Parathyroid adenoma (tissue), 2 donors: ENCODE measurements around the gene NCBP2.

Experiments
- H2AFZ ChIP-seq: fragments of 300-600 bp; sonication (generic); one replicate; pipeline ENCODE4 v1.7.0; 2017; ENCODE audit warnings: antibody characterized with exemption, mild to moderate bottlenecking
- H3K27ac ChIP-seq: fragments of 300-600 bp; sonication (generic); one replicate; pipeline ENCODE4 v1.7.0; 2017
- H3K27me3 ChIP-seq: fragments of 300-600 bp; sonication (generic); one replicate; pipeline ENCODE4 v1.7.0; 2017; ENCODE audit warnings: low read length; ENCODE audit not compliant: control insufficient read depth, insufficient read depth
- H3K36me3 ChIP-seq: fragments of 300-600 bp; sonication (generic); one replicate; pipeline ENCODE4 v1.7.0; 2017; ENCODE audit warnings: low read length; ENCODE audit not compliant: control insufficient read depth, insufficient read depth
- H3K4me1 ChIP-seq: fragments of 300-600 bp; sonication (generic); one replicate; pipeline ENCODE4 v1.7.0; 2017; ENCODE audit warnings: control low read depth
- H3K4me2 ChIP-seq: fragments of 300-600 bp; sonication (generic); one replicate; pipeline ENCODE4 v1.7.0; 2017; ENCODE audit warnings: low read length
- H3K4me3 ChIP-seq: fragments of 300-600 bp; sonication (generic); one replicate; pipeline ENCODE4 v1.7.0; 2017; ENCODE audit warnings: low read depth, low read length
- H3K79me2 ChIP-seq: fragments of 300-600 bp; sonication (generic); one replicate; pipeline ENCODE4 v1.7.0; 2017; ENCODE audit warnings: control low read depth
- H3K9ac ChIP-seq: fragments of 300-600 bp; sonication (generic); one replicate; pipeline ENCODE4 v1.7.0; 2017; ENCODE audit warnings: mild to moderate bottlenecking
- H3K9me3 ChIP-seq: fragments of 300-600 bp; sonication (generic); one replicate; pipeline ENCODE4 v1.7.0; 2017; ENCODE audit warnings: low read length; ENCODE audit not compliant: control insufficient read depth
- CTCF ChIP-seq: fragments of 300-600 bp; sonication (generic); IDR thresholded peaks from one replicate; pipeline ENCODE4 v1.7.0; 2017; ENCODE audit warnings: antibody characterized with exemption, mild to moderate bottlenecking
- donor health status: primary hyperparathyroidism.

NCBP2 gene

GRCh38 chr3:196894557-196895295 is 47.6 kb downstream of the NCBP2 start:
- Histone ChIP-seq H3K27ac (no peak overlapping the region), H3K4me2 (no peak overlapping the region)
- no peak for TF ChIP-seq CTCF

DNA sequence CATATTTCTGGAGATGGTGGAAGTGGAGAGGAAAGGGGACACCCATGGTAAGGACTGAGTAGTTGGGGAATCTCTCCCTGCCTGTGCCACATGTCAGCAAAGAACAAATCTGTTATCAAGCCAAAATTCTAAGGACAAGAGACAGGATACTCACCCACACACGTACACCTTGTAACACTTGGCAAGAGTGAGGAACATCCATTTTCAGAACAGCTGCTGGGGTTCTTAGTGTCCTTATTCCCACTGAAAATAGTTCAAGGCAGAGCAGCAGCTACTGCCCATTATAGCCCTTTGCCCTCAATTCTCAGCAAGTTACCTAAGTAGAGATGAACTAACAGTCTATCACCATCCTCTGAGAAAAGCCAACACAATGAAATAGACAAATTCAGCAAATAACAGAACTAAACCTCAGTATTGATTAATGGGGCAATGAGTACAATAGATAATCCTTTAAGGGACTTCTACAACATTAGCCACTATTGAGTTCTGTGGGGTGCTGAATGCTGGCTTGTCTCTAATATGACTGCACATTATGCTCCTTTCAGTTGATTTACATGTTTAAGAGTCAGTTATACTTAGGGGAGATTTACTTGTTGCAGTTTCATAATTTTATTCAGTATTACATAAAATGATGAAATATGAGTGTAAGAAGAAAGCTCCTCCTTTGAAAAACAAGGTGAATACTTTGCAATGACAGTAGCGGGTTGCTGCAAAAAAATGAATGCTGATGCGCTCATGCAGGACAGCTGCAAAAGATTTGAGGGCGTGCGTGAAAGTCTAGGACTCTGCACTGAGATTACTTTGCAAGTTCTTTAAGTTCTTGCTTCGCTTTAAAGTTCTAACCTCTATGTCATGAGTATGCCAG is 52.3 kb downstream of the NCBP2 start:
- no peaks in the 10 kb centered on the region for H3K36me3 ChIP-seq
- H3K4me3 ChIP-seq: no peak overlapping the region
- no peak overlapping the region for H2AFZ ChIP-seq
- H3K9ac ChIP-seq: no peak overlapping the region
- H3K4me1 ChIP-seq: no peaks in the 10 kb centered on the region
- TF ChIP-seq CTCF: no peak
- no peak overlapping the region for H3K4me2 ChIP-seq
- H3K9me3 ChIP-seq: no peaks in the 10 kb centered on the region
- peaks cover 65% of the 10 kb centered on the region for H3K79me2 ChIP-seq
- H3K27ac ChIP-seq: no peak overlapping the region
- no peaks in the 10 kb centered on the region for H3K27me3 ChIP-seq

More at GRCh38 chr3:196894557-196895295, 47.6 kb downstream of the NCBP2 start:
- Histone ChIP-seq H3K36me3 (no peaks in the 10 kb centered on the region), H3K4me1 (peaks cover 11% of the 10 kb centered on the region), H3K9me3 (no peaks in the 10 kb centered on the region), H3K9ac (no peak overlapping the region), H2AFZ (no peak overlapping the region), H3K79me2 (peaks cover 46% of the 10 kb centered on the region), H3K4me3 (no peak overlapping the region), H3K27me3 (no peaks in the 10 kb centered on the region)

- Histone ChIP-seq H3K27me3 (no peaks in the 10 kb centered on the region), H3K27ac (no peak overlapping the region), H3K4me2 (no peak overlapping the region), H3K36me3 (no peaks in the 10 kb centered on the region), H2AFZ (no peak overlapping the region), H3K9ac (no peak overlapping the region), H3K9me3 (no peaks in the 10 kb centered on the region), H3K79me2 (peaks cover 56% of the 10 kb centered on the region), H3K4me1 (peaks cover 7% of the 10 kb centered on the region), H3K4me3 (no peak overlapping the region)
- TF ChIP-seq CTCF: no peak
Observed at GRCh38 chr3:196886144-196886543, 56.2 kb downstream of the NCBP2 start.
